Vagina (tissue), 2 donors: Measurements from ENCODE around the gene PTPN12. TPM values are rescaled to one million over a fixed set of nuclear protein-coding genes. Genes with fewer than 3 reads are reported as not detected.

Source experiments
- DNase-seq, 2 donors: peaks; one replicate each; pipeline ENCODE4 v3.0.0-alpha.2; 2017; ENCODE audit errors: extremely low spot score in 2 of 2
- H3K27ac ChIP-seq: fragments of 200-600 bp; sonication (generic); one replicate; pipeline ENCODE4 v1.5.1; 2019
- H3K27me3 ChIP-seq: fragments of 200-600 bp; sonication (generic); one replicate; pipeline ENCODE4 v1.5.1; 2019
- H3K36me3 ChIP-seq, 2 donors: fragments of 200-600 bp; sonication (generic); one replicate each; pipeline ENCODE4 v1.5.1; 2017 to 2019
- H3K4me1 ChIP-seq: fragments of 200-600 bp; sonication (generic); one replicate; pipeline ENCODE4 v1.5.1; 2019
- H3K4me3 ChIP-seq, 2 donors: fragments of 200-600 bp; sonication (generic); 1 replicate in 1 of 2; 2 replicates in 1 of 2; pipeline ENCODE4 v1.5.1; 2016 to 2019
- H3K9me3 ChIP-seq: fragments of 200-600 bp; sonication (generic); one replicate; pipeline ENCODE4 v1.5.1; 2019
- POLR2A ChIP-seq, 2 donors: fragments of 450-650 bp; IDR thresholded peaks; one replicate each; pipeline ENCODE4 v1.6.1; 2017; ENCODE audit warnings: antibody characterized with exemption in 2 of 2, mild to moderate bottlenecking in 2 of 2, moderate library complexity in 2 of 2
- POLR2AphosphoS5 ChIP-seq, 2 donors: sonication (generic); formaldehyde crosslinking; IDR thresholded peaks; one replicate each; pipeline ENCODE4 v1.9.0; 2017; ENCODE audit warnings: antibody characterized with exemption in 2 of 2, mild to moderate bottlenecking in 2 of 2, low read depth in 1 of 2; ENCODE audit not compliant: insufficient read depth in 1 of 2
- intact Hi-C: fragments of 100-400 bp; cut with DNase I; formaldehyde crosslinking; loops from one replicate; pipeline ENCODE4 v1.15.1; 2023
- total RNA-seq: library from RNA; depleted of rRNA; stranded (reverse); fragments of >200 nt; gene quantifications from one replicate; pipeline ENCODE4 v1.2.3, GENCODE V29; 2016
- TF ChIP-seq, protein P1 (sequence below), 3 experiments: fragments of 450-650 bp in 2 of 3; fragments of 200-600 bp in 1 of 3; sonication (generic) in 1 of 3; IDR thresholded peaks; one replicate each; pipeline ENCODE4 v1.5.1; 2017 to 2019; ENCODE audit warnings: antibody characterized with exemption in 3 of 3, mild to moderate bottlenecking in 2 of 3, moderate library complexity in 2 of 3

Gene PTPN12
- total RNA-seq, 1 donor from 2014 or later = 106 TPM

DNA sequence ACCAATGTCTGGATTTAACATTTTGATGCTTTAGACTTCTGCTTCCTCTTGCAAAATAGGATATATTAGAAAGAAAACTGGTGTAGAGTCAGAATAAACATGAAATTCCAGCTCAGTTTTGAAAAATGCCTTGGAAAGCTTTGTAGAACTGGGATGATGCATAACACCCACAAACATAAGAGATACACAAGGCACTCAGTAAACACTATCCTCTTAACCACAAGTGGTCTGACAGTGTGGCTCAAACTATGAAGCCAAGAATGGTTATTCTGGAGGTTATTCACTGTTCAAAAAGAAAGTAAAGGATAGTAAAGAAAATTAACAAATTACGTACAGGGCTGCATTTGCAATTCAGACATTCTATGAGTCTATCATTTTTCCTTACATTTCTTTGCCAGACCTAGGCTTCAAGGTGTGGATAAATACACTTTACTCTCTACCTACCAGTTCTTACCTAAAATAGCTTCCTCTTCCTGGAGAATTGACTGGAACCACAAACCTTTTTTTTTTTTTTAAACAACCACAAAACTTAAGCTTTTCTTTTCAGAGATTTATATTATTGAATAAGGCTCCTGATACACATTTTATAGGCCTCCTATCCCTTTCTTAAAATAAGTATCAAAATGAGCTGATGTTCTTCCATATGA, 150.1 kb downstream of the PTPN12 start:
- Histone ChIP-seq H3K36me3 (peaks cover 0 to 8% of the 10 kb centered on the region in 2 donors), H3K9me3 (no peaks in the 10 kb centered on the region), H3K4me3 (no peak overlapping the region), H3K4me1 (peaks cover 39% of the 10 kb centered on the region), H3K27ac (no peak overlapping the region), H3K27me3 (no peaks in the 10 kb centered on the region)
- intact Hi-C loops = no loop called here
- no peak for TF ChIP-seq POLR2AphosphoS5 (IDR thresholded peaks at IDR 0.05; ENCODE audit: insufficient read depth in 1 of 2, low read depth in 1 of 2)
- TF ChIP-seq, protein P1, sequence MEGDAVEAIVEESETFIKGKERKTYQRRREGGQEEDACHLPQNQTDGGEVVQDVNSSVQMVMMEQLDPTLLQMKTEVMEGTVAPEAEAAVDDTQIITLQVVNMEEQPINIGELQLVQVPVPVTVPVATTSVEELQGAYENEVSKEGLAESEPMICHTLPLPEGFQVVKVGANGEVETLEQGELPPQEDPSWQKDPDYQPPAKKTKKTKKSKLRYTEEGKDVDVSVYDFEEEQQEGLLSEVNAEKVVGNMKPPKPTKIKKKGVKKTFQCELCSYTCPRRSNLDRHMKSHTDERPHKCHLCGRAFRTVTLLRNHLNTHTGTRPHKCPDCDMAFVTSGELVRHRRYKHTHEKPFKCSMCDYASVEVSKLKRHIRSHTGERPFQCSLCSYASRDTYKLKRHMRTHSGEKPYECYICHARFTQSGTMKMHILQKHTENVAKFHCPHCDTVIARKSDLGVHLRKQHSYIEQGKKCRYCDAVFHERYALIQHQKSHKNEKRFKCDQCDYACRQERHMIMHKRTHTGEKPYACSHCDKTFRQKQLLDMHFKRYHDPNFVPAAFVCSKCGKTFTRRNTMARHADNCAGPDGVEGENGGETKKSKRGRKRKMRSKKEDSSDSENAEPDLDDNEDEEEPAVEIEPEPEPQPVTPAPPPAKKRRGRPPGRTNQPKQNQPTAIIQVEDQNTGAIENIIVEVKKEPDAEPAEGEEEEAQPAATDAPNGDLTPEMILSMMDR (IDR thresholded peaks at IDR 0.05) = no peak
- TF ChIP-seq POLR2A (IDR thresholded peaks at IDR 0.05) = no peak
- no peak for DNase-seq

- H3K4me1 ChIP-seq = peaks cover 42% of the 10 kb centered on the region
- TF ChIP-seq, protein P1 (IDR thresholded peaks at IDR 0.05) = no peak
- TF ChIP-seq POLR2AphosphoS5 (IDR thresholded peaks at IDR 0.05; ENCODE audit: insufficient read depth in 1 of 2, low read depth in 1 of 2) (no peak), POLR2A (IDR thresholded peaks at IDR 0.05) (no peak)
- peaks cover 0 to 8% of the 10 kb centered on the region in 2 donors for H3K36me3 ChIP-seq
- no peaks in the 10 kb centered on the region for H3K9me3 ChIP-seq
- intact Hi-C loops = no loop called here
- no peak overlapping the region for H3K4me3 ChIP-seq
- no peak for DNase-seq
- H3K27ac ChIP-seq = no peak overlapping the region
- no peaks in the 10 kb centered on the region for H3K27me3 ChIP-seq
Observed at GRCh38 chr7:77687747-77688144, 150.7 kb downstream of the PTPN12 start.

Other genes with a start within 250 kb of the PTPN12 start
- gene GSAP, start 120.9 kb upstream of the PTPN12 start, total RNA-seq = 13.0 TPM
- gene RSBN1L, start 159.2 kb downstream of the PTPN12 start, total RNA-seq = 11.3 TPM